Measurements from ENCODE around the gene NAA80. TPM values are rescaled to one million over a fixed set of nuclear protein-coding genes. Genes with fewer than 3 reads are reported as not detected.
A peak's percentile ranks its signal among the peaks of the same experiment; 100 is the strongest.

The NAA80 gene
- total RNA-seq, 1 donor from 2014 or later: 7.6 TPM

DNA sequence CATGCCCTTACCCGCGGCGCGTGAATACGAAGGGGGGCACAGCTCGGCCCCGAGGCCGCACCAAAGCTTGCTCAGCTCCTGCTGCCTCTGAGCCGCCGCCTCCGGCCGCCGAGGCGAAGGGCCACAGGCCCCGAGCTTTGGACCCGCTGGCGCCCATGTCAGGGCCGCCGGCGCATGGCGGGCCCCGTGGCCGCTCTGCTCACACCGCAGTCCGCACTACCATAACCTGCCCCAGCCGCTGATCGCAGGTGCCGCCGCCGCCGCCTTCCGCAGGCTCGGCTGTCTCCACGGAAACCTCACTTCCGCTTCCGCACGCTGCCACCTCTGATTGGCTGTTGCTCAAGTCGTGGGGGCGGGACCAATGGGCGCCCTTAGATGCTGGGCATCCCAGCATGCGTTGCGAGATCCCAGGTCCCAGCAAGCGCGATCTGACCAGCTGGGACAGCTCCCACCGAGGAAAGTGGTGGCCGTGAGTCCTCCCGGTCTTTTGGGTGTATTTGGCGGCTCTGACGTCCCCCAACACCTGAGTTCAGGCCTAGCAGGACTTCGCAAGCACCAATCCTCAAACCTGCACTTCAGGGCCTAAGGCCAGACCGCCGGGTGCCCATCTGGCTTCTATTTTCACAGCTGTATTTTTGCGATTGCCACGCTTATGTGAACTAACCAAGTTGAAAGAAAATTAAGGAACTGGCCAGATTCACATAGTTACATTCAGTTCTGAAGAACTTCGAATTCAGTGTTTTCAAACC lies 28.9 kb upstream of the NAA80 start, which contains the start of gene TUSC2:
Gene TUSC2, minus strand, starts transcription at position 281 of the 749 bp plus-strand sequence. Its CDS starts 124 bp downstream, at position 157.
- ATAC-seq: peak; percentile 89

DNA sequence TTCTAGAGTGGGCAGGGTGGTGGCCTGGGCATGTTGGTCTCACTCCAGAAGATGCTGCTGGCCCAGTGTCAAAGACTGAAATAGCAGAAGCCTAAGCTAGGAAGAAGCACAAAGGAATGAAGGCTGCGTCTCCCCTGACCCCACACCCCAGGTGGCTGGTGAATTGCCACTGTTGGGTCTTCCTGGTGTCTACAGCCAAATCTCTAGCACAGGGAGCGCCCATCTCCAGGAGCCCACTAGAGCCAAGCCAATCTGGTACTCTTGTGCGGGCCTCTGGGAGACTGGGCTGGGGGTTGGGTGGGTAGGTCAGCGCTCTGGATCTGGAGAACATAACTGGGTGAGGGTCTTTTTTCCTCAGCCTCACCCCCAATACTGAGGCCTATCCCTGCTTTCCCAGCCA lies 27.9 kb upstream of the NAA80 start:
- no peak for ATAC-seq

DNA sequence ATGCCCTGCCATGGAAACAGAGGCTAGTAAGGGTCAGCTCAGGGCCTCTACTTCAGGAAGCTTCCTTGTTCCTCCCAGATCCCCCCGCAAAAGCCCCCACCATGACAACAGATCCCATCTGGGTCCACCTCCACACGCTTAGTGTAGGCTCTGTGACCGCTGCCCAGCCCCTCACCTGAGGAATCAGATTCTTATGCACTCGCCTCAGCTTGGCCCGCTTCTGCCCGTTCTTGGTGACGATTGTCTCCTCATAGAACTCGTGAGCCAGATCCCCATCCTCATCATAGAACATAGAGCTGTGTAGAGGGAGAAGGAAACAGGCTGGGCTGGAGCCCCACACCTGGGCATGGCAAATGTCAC lies 27.0 kb upstream of the NAA80 start:
- no peak for ATAC-seq

DNA sequence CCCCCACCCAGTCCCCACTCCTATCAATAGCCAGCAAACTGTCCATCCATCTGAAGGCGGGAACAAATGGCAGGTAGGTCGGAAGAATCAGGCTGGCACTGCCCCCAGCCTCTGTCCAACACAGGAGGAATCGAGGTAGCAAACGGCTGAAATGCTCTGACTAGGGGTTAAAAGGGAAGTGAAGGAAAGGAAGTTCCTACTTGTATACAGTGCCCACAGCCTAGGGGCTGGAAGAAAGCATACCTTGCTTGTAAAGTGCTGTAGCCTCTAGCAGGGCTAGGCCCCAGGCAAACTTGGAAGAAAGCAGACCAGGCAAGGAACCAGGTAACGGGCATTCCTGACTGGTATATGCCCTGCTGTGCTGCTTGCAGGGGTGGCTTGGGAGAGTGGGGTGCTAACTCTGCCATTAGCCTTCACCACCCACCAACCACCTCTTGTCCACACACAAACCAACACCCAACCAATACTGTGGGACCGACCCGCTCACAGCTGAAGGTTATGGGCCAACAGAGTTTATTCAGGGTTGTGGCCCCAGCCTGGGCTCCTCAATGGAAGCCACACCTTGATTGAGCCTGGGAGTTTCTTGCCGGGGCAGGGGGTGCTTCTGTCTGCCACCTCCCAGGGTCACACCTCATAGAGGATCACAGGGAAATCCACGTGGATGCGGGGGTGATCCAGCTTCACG lies 26.4 kb upstream of the NAA80 start:
- no peak for ATAC-seq

- ATAC-seq: no peak
These were observed 25.9 kb upstream of the NAA80 start for GRCh38 chr3:50325113-50325480.

GRCh38 chr3:50324351-50325112 lies 25.3 kb upstream of the NAA80 start:
- ATAC-seq: peak; percentile 6

DNA sequence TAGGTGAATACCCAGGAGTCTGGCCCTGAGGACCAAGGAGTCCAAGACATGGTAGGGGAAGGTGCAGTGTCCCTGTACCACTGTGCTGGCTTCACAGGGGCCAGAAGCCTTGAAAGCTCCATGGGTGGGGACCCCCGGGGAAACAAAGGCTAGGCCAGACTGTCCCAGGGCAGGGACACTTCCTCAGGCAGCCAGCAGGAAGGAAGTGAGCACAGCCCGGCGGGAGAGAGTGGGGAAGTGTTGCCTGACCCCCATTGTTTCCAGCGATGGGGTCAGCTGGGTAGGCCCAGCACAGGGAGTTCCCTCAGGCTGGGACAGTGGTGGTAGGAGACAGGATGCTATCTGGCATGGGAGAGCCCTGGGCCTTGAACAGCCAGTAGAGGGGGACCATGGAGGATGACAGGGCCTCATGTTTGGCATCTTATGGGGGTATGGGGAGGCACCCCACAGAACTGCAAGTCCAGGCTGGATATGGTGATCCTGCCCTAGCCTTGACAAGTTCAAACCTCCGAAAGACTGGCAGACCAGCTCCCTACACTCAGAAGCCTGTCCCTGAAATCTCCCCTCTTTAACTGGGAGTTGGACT lies 24.5 kb upstream of the NAA80 start:
- no peak for ATAC-seq

GRCh38 chr3:50323092-50323600 lies 23.9 kb upstream of the NAA80 start:
- ATAC-seq: no peak

DNA sequence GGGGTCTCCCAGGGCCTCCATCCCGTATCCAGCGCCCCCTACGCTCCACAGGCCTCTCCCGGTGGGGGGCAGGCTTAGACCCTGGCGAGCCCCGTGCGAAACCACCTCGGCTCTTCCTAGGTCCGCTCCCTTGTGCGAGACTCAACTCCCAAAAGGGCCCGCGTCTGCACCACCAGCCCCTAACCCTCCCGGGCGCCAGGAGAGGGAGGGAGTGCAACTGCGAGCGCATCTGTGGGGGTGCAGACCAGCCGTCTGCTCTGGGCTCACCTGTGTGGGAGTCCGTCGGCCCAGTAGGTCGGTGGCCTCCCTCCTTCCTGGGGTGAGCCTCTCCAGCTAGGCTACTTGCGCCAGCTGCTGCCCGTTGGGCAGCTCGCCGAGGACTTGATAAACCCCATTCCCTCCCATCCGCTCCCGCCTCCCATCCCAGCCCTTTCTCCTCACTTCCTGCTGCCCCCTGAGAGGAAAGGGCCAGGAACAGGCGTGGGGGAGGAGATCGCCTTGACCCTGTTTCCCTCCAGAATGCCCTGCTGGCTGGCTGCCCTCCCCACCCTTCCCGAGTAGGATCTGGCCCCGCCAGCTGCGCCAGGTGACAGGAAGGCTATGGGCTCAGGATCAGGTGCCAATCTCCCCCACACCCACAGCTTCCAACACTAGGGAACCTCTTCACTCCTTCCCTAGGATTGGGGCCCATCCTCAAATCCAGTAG lies 23.3 kb upstream of the NAA80 start, which contains the start of gene HYAL2:
Gene HYAL2, minus strand, starts transcription at position 360 of the 706 bp plus-strand sequence. CDS start 2,256 bp downstream, outside the sequence.
- no peak for ATAC-seq

DNA sequence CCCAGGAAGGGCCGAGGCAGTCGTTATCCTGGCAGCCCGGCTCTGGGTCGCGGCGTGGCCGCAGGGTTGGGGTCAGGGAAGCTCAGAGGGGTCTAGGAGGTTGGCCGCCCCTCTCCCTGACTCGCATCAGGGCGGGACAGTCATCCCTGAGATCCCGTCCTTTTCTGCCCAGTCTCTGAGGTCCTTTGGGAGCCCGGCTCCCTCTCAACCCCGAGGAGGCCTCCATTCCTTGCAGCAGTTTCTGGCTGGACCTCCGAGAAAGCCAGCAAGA lies 22.8 kb upstream of the NAA80 start:
- ATAC-seq: no peak

DNA sequence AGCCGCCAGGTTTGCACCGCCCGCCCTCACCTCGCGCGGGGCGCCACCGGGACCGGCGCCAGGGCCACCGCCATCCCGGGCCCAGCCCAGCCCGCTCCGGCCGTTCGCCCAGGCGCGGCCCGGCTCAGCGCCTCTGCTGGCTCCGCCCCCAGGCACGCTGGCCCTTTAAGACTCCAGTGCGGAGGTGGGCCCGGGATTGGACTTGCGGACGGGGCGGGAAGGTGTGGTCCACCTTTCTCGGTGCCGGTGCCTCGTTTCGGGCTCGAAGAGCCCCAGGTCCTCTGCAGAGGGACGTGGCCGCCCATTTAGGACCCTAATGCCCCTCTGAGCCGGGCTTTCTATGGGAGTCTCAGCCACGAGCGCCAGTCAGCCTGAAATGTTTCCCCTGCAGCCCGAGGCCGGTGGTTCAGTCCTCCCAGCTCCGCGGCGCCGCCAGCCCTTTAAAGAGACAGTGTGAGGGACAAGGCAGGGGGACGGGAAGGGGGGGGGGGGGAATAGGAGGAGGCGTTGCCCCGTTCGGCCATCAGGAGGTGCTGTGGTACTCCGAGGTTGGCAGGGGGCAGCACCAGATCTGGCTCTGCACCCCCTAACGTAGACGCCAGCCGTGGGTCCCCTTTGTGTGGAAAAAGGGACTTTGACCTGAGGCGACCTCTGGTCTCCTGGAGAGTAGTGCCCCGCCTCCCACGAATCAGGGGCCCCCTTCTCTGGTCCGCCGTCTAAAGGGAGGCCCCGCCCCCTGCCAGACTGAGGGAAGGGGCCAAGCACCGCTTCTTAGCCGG lies 22.3 kb upstream of the NAA80 start:
- peak; percentile 56 for ATAC-seq

DNA sequence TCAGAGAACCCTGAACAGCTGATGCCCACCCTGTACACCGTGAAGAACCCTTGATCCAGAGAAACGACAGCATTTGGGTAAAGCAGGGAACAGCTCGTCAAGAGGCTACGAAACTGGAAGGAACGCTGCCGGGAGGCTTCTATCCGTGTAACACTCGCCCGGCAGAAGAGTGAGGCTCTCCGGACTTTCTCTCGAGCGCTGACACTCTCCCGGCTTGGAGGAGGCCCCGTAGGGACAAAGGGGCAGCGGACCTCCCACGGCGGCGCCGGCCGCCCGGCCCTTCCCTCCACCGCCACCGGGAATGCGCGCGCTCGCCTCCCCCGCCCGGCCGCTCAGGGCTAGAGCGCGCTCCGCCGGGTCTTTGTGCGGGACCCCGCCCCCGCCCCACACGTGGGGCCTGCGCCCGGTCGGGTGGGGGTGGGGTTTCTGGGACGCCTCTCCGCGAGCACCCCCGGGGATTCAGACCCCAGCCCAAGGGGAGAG lies 21.7 kb upstream of the NAA80 start:
- ATAC-seq: peak; percentile 43

- ATAC-seq: no peak
These were observed 20.9 kb upstream of the NAA80 start for GRCh38 chr3:50319894-50320625.

DNA sequence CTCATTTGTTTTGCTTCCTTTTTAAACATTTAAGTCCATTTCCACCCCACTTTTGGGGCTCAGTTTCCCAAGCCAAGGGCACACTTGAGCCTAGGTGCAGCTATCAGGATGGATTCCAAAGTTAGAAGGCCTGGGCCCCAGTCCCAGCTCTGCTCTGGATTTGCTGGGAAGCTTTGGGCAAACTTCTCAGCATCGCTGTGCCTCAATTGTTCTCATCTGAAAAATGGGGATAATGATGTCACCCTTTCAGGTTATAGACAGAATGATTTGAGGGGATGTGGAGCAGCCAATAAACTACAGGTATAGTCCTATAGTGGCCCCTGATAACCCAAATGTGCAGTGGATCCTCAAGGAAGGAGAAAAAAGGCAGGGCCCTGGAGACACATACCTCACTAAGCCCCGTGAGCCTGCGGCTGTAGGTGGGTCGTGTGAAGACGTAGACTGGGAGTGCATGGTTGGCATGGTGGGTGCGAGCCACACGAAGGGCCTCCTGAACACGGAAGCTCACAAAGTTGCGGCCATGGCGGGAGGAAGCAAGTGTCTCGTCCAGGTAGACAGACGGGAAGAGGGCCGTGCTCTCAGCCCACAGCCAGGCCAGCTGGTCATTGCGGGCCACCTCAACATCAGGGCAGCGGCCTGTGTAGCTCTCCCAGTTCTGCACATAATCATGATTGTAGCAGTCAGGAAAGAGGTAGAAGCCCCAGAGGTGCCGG lies 20.1 kb upstream of the NAA80 start:
- ATAC-seq: no peak

GRCh38 chr3:50318615-50319014 lies 19.4 kb upstream of the NAA80 start:
- no peak for ATAC-seq

- no peak for ATAC-seq
These were observed 19.0 kb upstream of the NAA80 start for GRCh38 chr3:50318163-50318562.

DNA sequence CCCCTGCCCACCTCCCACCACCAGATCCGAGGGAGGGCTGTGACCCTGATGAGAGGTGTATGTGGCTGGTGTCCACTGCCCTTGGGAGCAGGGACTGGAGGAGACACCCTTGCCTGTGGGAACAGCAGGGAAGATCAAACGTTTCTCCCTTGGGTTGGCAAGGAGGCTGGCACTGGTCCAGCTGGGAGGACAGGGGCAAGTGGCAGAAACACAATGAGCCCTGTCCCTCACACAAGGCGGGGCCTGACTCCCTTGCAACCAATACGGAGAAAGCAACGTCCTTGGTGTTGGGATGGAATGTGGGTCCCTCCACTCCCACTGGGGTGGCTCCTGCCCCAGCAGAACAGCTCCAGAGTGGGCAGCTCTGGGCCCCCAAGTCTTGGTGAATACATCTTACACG lies 18.1 kb upstream of the NAA80 start:
- peak; percentile 8 for ATAC-seq

GRCh38 chr3:50316657-50317242 lies 17.5 kb upstream of the NAA80 start:
- ATAC-seq: peak; percentile 87

GRCh38 chr3:50314816-50315215 lies 15.6 kb upstream of the NAA80 start:
- ATAC-seq: no peak

GRCh38 chr3:50314342-50314741 lies 15.1 kb upstream of the NAA80 start:
- no peak for ATAC-seq

All from esophagus mucosa (tissue), 1 donor.